AML-193 (cell line): ENCODE results near the gene PTPN3.

ENCODE experiments used
- DNase-seq, 2 experiments: peaks; one replicate each; lab custom pipeline; 2025; lab: John Stamatoyannopoulos, UW

PTPN3 gene

DNA sequence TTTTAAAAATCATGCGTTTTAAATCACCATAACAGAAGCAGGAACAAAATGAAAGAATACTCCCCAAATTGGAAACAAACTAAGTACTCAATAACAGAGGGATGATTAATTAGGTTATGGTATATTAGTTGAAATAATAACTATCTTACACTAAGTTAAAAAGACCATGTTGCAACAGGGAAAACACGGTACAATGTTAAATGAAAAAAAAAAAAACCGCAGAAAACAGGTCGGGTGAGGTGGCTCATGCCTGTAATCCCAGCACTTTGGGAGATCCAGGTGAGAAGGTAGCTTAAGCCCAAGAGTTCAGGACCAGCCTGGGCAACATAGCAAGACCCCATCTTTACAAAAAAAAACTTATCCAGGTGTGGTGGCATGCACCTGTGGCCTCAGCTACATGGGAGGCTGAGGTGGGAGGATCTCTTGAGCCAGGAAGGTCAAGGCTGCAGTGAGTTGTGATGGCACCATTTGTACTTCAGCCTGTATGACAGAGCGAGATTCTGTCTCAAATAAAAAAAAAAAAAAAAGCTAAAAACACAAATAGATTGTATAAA, 2.4 kb upstream of the PTPN3 start:
- no peak for DNase-seq

GRCh38 chr9:109499631-109500410, 1.7 kb upstream of the PTPN3 start:
- DNase-seq, result no peak

GRCh38 chr9:109499093-109499630, 1.1 kb upstream of the PTPN3 start:
- no peak for DNase-seq

- no peak for DNase-seq
These were observed 617 bp downstream of the PTPN3 start for GRCh38 chr9:109497226-109498153.

GRCh38 chr9:109496841-109497225, 1.3 kb downstream of the PTPN3 start:
- DNase-seq, result no peak

DNA sequence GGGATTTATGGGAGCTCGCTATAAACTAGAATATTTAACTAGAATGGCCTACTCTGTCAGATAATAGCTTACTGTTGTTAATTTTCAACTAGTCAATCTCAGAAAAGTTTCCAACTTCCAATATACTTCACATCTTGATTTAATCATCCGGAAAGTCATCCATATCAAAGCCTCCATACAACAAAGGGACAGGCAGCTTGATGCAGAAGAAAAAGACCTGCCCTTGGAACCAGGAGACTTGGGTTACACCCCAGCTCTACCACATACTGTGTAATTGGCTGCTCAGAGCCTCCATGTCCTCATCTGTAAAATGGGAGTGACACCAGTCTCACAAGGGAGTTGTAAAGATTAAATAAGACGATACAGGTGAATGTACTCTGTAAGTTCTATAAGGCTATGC, 1.9 kb downstream of the PTPN3 start:
- DNase-seq, result no peak

DNA sequence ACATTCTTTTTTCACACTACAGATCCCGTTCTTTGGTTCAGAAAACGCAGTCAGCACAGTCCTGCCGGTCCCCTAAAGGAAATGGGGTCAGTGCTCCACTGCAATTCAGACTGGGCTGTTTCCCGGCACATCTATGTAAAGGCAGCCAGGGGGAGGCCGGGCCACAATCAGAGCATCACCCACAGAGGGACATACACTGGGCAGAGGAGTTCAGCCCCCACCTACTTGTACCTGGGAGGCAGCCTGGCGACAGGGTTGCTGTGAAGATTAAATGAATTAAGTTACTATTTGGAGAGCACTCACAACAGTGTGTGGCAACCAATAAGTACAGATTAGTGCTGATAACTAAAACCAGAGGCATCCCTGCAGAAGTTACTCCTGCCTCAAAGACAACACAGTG, 4.5 kb downstream of the PTPN3 start:
- DNase-seq, result no peak

DNA sequence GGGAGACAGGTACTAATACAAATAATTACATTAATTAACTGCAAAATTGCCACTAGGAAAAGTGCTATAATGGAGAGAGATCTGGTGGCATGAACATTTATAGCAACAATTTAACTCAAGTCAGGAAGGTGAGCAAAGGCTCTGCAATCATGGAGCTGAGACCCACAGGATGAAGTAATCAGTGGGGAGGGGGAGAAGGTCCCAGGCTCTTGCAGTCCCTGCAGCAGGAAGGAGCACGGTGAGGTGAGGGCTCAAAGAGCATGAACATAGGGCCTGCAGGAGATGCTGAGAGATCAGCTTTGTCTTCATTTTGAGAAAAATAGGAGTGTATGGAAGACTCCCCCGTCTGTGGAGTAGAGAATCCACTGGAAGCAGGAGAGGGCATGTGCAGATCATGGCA, 6.5 kb downstream of the PTPN3 start:
- DNase-seq, result no peak

GRCh38 chr9:109488791-109489492, 9.2 kb downstream of the PTPN3 start:
- DNase-seq, result no peak

GRCh38 chr9:109488351-109488750, 9.8 kb downstream of the PTPN3 start:
- no peak for DNase-seq

GRCh38 chr9:109487247-109487646, 10.9 kb downstream of the PTPN3 start:
- no peak for DNase-seq

DNA sequence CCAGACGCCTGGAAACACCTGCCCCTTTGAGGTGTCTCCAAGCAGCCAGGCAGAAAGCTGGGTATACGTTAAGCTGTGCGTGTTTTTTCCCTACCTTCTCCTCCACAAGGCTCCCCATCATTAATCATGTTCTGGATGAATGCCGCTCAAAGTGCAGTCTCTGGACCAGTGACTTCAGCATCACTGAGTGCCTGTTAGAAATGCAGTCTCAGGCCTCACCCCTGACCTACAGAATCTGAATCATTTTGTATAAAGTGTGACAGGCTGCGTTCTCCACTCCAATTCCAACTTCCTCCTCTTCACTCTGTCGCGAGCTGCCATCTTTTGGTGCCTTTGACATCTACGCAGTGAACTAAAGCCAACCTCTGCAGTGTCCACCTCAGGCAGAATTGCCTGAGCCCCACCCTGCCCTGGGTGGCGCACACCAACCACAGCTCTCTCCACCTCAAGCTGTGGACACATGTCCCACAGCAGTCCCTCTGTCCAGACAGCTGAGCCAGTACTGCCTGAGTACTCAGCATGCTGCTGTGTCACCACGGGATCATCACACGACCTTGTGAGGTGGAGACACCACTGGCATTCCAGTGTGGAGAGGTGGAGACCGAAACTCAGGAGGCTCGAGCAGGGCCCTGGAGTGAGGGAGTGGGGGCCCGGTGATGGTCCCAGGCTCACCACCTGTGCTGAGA, 14.2 kb downstream of the PTPN3 start:
- no peak for DNase-seq

DNA sequence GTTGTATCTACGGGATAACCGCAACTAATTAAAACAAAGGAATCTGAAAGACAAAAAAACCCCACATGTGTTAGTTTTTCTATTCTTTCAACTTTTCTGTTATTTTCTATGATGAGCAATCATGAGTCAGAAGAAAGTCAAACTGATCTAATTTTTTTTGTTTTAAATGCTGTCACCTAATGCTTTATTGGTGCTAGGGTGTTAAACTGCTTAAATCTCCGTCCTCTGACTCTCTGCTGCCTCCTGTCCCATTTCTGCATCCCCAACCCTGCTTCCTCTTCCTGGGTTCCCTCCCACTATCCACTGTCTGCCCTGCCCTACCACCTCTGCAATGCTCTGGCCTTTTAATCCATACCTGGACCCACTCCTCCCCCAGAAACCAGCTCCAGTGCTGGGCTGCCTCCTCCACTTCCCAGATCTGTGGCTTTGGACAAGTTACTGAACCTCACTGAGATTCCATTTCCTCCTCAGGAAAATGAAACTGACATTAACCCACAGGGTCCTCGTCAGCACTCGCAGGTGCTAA, 15.7 kb downstream of the PTPN3 start:
- no peak for DNase-seq

GRCh38 chr9:109481856-109482255, 16.3 kb downstream of the PTPN3 start:
- no peak for DNase-seq

GRCh38 chr9:109479822-109480221, 18.3 kb downstream of the PTPN3 start:
- no peak for DNase-seq

DNA sequence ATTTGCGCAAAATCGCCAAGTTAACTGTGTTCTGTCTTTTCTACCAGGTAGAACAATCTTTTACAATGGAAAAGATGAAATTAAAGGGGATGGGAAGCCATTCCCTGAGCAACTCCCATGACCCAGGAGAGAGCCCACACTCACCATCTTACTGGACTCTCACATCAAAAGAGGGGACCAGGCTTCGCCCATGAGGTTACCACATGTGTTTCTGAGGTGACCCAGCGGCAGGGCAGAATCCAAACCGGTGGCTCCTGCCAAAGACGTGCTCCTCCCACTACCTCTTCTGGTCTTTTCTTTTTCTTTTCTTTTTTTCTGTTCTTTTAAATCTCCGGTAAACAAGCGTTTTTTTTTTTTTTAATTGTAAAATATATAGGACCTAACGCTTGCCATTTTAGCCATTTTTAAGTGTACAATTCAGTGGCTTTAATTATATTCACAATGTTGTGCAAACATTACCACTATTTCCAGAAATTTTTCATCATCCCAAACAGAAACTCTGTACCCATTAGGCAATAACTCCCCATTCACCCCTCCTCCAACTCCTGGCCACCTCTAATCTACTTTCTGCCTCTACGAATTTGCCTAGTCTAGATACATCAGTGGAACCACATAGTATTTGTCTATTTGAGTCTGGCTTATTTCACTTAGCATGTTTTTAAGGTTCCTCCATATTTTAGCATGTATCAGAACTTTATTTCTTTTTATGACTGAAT, 19.3 kb downstream of the PTPN3 start:
- DNase-seq, result no peak

- no peak for DNase-seq
These were observed 20.0 kb downstream of the PTPN3 start for GRCh38 chr9:109478051-109478563.

DNA sequence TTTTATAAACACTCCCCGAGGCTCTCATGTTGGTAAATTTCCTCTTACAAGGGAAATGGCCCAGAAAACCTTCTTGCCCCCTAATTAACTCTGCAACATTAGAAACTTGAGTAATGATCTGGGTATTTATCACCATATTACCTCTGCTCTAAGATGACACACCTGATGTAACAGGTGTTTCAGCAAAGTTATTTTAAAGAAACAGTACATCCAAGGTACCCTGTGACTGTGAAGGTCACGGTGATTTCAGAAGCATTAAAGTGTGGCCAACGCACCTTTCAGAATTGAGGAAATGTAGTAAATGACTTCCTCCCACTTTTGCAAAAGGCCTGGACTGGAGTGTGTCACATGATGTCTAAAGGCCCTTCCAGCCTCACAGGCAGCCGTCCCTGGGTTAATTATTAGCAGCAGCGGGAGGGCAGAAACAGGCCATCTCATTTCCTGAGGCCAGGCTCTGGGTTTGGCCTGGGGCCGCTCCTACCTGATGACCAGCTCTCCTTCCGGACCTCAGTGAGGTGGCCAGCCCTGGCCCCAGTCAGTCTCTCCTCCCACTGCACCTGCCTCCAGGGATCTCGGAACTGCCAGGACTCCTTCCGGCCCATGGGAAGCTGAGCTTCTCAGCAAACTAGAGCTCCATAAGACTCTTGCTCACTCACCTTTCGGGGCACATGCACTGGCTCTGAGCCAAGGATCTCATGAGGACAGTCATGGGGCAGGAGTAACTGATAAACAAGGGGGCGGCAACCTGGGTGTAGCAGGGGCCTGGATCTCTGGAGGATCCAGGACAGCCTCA, 20.7 kb downstream of the PTPN3 start:
- no peak for DNase-seq

GRCh38 chr9:109476642-109477257, 21.4 kb downstream of the PTPN3 start:
- DNase-seq, result no peak
